HG03060 (cell line): Measurements from ENCODE around the gene NPR2.

ENCODE experiments used
- ATAC-seq: cut with Tn5 transposase; IDR thresholded peaks from one replicate; pipeline ENCODE4 v1.9.1; 2021; ENCODE audit warnings: low read depth, moderate number of reproducible peaks; ENCODE audit not compliant: unreplicated experiment

The NPR2 gene

DNA sequence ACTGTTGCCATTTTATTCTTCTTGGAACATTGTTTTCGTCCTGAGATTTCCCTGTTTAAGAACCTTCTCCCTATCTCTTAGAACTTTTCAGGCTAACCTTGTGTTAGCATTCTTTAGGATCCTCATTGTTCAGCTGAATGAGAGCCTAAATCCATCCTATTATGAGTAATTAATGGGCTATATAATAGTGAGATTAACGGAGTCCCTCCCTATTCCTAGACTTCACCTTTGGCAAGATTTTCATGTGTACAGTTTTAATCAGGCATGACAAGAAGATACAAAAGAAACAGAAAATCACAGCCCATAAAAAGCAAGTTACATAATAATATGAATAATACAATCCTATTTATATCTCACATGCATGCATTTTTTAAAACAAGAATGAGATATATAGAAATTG lies 28.2 kb upstream of the NPR2 start:
- ATAC-seq, result no peak

DNA sequence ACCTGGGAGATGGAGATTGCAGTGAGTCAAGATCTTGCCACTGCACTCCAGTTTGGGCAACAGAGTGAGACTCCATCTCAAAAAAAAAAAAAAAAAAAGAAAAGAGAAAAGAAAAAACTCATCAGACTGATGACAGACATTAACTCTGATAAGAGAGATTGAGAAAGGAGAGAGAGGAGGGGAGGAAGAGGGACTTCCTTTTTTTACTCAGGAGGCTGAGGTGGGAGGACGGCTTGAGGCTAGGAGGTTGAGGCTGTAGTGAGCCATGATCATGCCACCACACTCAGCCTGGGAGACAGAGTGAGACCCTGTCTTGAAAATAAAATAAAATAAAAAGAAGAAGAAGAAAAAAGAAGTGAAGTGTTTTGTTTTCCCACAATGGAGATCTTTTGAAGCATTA lies 27.6 kb upstream of the NPR2 start:
- ATAC-seq, result no peak

DNA sequence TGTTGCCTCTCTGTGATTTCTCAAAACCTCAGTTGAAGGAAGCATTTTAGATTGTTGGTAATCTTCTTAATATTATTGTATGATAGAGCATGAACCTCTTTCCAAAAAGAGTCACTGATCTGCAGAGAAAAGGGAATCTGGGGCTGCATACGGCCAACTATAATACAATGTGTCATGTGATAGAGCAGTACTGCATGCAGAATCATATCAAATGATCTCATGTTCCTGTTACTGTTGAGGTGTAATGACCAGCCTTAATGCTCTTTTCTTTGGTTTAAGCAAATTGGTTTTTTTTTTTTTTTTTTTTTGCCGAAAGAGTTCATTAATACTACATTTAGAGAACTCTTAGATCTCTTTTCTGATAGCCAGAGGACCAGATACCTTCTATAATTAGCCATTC lies 24.4 kb upstream of the NPR2 start:
- no peak for ATAC-seq

DNA sequence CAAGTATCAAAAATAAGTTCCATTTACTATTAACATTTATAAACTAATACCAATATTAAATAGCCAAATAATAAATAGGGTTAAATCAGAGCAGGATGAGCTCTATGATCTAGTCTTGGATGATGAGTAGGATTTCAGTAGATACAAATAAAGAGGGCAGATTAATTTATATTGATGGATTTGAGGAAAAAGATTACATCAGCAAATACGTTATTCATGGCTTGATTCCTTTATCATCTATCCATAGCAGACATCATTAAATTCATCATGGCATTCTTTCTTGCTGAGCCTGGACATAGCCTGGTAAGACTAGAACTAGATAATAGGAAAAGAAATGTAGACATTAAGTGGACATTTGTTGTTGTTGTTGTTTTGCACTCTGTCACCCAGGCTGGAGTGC lies 23.9 kb upstream of the NPR2 start:
- ATAC-seq, result no peak

DNA sequence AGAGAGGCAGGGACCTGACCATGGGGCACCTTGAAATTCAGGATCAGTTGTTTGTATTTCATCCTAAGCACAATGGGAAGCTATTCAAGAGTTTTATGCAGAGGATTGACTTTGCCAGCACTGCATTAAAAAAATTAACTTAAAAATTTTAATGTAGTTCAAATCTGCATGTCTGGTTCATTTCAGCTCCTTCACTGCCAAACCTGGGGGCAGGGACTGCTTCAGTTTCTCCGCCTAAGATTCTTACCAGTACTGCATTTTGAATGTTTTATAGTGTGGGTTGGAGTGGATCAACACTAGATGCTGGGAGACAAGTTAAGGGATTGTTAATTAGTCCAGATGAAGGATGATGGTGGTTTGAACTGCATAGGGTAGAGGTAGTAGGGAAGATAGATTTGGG lies 21.6 kb upstream of the NPR2 start:
- no peak for ATAC-seq

DNA sequence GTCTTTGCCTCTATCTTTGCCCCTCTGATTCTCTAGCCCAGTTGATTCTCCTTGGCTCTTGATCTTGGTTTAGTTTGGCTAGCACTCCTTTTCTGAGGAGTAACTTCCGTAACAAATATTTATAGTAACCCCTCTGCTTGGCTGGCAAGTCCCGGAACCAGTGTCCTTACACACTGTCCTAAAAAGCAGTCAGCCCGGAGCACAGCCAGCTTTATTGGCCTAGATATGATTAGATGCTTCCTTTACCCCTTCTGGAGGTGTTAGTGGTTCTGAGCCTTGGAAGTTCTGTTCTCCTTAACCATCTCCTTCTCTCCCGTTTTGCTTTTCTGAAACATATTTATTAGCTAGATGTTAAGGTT lies 20.3 kb upstream of the NPR2 start:
- no peak for ATAC-seq

DNA sequence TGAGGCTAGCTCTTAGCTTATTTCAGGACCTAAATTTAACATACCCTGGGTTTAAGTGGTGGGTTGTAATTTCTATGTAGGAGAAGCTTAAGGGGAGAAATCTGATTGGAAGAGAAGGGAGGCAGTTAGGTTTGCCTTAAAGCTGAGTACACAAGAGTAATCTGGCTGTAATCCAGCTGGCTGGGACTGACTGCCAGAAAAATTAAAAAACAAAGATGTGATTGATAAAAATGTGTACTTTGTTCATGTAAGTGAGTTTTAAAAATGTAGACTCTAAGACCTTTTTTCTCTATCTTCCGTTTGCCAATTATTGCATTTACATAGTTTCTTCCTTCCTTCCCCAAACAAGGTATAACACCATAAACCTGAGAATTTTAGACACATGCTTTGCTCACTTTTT lies 19.9 kb upstream of the NPR2 start:
- ATAC-seq, result no peak

DNA sequence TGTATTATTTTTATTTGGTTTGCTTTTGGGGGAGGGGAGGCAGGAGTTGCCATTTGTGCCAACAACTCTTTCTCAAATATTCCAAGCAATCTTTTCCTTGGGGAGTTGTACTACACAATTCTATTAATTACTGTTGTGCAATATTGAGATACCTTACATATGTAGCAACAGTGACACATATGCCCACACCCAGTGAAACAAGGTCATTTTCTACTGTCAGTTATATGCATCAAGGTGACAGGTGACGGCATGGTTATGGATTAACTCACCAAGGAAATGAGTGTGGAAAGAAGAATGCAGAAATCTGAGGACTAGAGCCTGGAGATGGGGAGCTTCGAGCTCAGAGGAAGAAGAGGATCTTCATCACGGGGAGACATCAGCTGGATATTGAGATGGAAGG lies 19.4 kb upstream of the NPR2 start:
- ATAC-seq, result no peak

DNA sequence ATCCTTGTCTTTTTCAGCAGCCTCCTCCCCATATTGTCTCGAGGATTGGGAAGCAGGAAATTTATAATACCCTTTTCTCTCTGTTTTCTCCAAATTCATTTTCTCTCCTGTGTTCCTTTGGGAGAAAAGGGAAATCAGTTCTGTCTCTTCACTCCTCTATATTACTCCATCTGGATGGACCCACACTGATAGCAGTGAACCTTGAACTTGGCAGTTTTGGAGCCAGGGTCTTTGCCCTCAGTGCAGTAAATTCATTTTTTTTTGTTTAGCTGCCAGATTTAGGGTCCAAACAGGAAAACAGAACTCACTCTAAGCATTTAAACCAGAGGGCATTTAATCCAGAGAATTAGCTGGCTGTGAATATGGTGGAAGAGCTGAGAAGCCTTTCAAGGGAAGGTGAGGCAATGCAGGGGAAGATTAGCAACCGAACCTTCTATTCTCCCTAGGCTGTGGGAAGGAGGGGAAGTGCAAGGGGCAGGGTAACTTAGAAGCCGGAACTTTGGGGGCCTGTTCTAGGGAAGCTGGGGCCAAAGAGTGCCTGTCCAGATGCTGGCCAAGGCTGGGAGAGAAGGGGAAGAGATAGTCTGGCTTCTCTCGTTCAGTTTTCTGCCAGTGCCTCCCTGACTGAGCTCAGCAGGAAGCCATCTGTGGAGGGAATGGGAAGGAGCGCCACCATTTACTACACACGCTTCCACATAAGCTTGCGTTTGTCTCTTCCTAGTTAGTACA lies 16.3 kb upstream of the NPR2 start:
- ATAC-seq, result no peak

DNA sequence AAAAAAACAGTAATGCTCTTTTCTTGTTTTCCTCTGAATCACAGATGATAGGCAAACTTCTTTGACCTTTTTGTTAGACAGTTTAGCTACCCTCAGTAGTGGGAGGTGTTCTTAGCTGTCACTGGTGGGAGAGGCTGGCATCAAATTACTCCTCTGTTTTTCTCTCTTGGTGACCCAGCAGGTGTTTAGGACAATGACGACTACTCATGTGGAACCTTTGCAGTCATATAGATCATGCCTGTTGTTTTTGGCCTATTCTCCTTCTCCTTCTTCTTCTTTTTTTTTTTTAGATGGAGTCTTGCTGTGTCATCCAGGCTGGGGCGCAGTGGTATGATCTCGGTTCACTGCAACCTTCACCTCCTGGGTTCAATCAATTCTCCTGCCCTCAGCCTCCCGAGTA lies 15.4 kb upstream of the NPR2 start:
- no peak for ATAC-seq

DNA sequence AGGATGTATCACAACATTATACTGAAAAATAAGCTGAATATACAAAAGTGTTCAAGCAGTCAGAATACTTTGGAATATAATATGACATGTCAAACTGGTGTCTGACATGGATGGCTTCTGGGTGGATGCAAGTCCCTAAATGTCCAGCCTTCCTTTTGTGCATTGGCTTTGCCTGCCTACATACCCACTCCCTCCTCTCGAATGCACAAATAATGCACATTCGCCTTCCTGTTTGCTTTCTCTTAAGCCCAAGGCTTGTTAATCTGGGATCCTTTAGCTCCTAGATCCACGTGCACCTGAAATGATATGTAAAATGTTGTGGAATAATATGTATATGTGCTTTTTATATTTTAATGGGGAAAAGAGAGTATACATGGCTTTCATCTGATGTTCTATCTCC lies 12.9 kb upstream of the NPR2 start:
- ATAC-seq, result no peak

DNA sequence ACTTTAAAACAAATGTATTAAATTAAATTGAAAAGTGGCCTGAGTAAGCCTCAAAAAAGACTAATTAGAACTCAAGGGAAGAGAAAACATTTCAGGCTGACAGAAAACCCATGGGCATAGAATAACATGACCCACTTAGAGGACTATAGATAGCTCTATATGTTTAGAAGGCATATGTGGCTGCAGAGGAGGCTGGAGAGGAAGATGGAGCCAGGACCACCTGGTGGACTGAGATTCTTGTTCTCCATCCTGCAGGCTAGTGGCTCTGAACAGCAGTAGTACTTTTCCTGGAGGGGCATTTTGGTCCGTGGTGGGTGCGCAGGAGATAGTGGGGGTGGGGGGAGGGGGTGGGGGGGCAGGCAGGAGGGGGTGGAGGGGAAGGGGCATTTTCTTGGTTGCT lies 10.3 kb upstream of the NPR2 start:
- no peak for ATAC-seq

DNA sequence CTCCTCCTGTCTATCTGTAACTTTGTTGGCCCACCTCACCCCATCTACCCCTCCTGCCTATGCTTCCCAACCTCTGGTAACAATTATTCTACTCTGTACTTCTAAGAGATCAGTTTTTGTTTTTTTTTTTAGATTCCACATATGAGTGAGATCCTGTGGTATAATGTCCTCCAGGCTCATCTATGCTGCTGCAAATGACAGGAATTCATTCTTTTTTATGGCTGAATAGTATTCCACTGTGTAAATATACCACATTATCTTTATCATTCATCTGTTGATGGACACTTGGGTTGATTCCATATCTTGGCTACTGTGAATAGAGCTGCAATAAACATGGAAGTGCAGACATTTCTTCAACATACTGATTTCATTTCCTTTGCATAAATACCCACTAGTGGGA lies 8.0 kb upstream of the NPR2 start:
- ATAC-seq, result no peak

DNA sequence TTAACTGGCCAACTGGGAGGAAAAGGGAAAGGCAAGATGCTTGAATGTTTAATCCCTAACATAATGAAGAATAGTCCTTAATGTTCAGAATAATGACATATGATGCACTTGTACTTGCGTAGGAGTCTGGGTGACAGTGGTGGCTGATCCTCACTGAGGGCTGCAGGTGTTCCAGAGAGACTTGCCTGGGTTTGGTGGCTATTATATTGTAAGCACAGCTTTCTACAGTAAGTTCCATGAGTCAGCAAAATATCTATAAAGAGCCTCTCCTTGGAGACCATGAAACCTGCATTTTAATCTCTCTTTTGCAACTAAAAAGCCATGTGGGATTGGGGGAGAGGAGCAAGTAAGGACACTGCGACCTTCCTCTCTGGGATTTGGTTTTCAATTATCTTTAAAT lies 1.9 kb upstream of the NPR2 start:
- no peak for ATAC-seq

DNA sequence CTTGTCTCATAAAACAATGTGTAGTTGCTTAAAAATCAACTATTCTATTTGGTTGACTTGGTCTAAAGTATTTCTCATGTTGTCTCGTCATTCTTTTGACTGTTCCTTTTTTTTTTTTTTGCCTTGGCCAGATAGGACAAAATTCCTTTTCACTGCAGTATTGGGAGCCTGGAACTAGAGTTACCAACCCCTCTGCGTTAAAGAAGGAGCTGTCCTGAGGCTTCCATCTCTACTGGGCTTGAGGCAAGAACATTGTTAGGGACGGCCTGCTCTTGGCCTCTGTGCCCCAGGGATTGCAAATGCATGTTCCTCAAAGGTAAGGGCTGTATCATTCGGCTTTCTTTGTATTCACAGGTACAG lies 1.4 kb upstream of the NPR2 start:
- ATAC-seq, result no peak

DNA sequence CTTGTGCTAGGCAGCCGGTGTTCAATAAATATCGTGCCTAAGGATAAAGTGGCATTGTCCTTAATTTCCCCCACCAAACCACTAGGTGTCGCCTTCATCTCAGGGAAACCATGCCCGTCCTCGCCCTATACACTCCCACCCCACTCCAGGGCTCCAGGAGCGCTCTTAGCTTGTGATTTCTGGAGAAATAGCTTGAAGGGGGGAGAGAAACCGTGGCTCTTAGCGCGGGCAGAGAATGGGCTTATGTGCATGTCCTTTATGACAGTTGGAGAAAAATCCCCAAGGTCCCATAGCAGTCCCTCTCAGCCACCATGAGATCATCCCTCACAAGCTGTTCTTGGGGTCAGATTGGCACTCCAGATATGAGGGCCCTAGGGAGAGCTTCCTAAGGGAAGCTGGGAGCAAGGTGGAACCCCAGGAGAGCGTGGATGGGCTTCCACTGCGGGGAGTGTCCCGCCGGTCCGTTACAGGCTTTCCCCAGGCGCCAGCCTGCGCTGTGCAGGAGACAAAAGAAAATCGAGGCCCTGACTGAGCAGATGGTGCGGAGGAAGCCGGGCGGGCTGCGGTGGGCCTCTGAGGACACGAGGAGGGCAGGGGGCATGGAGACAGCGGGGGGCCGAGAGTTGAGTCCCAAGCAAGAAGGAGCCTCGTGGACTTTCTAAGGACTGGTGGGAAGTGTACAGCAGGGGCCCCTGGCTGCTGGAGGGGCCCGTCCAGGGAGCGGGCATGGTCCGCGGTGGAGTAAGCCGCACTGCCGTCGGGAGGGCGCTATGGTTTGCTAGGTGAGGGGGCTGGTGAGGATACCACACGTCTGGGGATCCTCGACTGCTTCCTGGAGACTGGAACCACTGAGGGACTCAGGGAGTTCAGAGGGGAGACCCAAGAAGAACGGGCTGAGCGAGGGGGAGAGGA lies 750 bp upstream of the NPR2 start:
- no peak for ATAC-seq

DNA sequence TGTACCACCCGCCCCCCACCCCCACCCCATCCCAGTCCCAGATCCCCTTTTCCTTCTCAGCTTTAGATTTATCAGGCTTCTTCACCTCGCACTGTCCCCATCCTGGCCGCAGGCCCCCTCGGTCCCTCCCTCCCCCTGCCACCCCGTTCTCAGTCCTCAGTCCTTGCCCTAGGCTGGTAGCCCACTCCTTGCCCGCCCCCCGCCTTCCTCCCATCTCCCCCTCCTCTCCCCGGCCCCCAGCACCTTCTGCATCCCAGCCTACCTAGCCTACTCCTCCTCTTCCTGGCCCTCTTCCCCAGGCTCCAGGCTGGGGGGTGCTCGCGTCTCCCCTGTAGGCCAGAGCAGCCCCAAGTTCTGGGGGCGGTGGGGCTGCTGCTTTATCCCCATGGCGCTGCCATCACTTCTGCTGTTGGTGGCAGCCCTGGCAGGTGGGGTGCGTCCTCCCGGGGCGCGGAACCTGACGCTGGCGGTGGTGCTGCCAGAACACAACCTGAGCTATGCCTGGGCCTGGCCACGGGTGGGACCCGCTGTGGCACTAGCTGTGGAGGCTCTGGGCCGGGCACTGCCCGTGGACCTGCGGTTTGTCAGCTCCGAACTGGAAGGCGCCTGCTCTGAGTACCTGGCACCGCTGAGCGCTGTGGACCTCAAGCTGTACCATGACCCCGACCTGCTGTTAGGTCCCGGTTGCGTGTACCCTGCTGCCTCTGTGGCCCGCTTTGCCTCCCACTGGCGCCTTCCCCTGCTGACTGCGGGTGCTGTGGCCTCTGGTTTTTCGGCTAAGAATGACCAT lies 828 bp downstream of the NPR2 start:
- ATAC-seq, result no peak

DNA sequence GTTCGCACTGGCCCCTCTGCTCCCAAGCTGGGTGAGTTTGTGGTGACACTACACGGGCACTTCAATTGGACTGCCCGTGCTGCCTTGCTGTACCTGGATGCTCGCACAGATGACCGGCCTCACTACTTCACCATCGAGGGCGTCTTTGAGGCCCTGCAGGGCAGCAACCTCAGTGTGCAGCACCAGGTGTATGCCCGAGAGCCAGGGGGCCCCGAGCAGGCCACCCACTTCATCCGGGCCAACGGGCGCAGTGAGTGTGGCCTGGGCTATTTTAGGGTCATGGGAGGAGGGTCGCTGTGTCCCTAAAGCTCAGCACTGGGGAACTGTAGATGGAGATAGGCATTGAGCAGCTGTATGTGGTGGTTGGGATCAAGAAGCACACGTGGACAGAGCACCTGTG lies 1.4 kb downstream of the NPR2 start:
- no peak for ATAC-seq

DNA sequence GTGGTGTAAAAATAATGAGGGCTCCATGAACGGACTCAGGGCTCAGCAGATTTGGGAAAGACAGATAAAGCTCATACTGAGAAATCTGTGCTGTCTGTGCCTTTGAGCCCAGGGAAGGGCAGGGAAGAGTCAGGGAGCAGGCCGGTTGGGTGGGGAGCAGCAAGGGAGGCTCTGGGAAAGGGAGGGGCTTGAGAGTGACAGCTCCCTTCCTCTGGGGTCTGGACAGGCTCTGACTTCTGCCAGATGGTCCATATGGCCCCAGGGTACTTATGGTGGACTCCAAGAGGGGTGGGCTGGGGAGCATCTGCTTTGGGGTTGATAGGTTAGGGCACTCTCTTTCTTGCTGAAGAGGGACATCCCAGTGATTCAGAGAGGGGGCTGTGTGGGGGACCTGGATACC lies 2.1 kb downstream of the NPR2 start:
- no peak for ATAC-seq

DNA sequence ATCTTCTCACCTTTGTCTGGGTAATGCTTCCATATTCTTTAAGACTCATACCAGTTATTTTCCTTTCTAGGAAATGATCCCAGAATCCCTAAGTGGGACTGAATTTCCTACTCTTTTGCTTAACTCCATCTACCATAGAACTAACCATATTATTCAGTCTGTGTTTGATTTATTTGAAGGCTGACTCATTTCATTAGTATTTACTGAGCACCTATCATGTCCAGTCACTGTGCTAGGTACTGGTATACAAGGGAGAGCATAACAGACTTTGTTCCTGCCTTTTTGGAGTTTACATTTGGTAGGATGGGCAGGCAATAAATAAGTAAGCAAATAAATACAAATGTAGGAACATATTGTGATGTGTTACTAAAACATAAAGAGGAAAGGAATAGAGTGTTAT lies 4.3 kb downstream of the NPR2 start:
- ATAC-seq, result no peak

DNA sequence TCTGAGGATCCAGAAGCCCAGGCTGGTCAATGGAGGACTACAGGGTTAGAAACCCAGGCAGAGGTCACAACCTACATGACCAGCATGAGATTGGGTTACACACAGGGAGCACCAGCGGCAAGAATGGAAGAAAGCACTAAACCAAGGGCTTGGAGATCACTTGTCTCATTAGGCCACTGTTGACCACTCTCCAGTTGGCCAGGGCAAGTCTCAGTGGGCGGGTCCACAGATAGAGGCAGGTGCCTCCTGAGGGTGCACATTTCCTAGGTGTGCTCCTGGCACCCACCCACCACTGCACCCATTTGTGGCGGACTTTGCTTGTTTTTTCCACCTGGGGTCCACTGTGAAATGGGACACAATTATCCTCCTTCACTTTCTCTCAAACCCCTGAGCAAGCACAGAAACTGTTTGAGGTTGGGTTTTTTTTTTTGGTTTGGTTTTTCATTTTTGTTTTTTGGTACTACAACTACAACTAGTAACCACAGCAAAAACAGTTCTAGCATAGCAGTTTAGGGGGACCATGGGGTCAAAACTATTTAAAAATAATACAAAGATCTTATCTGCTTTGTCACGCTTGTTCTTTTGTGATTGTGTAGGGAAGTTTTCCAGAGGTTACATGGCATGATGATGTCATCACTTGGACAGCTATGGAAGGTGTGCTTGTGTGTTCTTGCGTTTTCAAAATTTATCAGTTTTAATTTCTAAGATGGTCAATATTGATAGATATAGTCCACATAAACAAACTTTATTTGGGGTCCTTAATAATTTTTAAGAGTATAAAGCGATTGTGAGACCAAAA lies 6.1 kb downstream of the NPR2 start:
- ATAC-seq, result no peak
